H4 (cell line): ENCODE measurements around the gene ZSWIM9. TPM values are rescaled to one million over a fixed set of nuclear protein-coding genes. Genes with fewer than 3 reads are reported as not detected.
"Not testable (repeated sequence)": the region's sequence is repeated elsewhere in the genome, so short reads cannot be mapped to it uniquely, and the experiment has no call there.

Source experiments
- DNase-seq: peaks from one replicate; pipeline ENCODE4 v3.0.0-alpha.2; 2015; ENCODE audit warnings: low spot score
- total RNA-seq: library from RNA; depleted of rRNA; stranded (reverse); fragments of >200 nt; shearing (Covaris generic); gene quantifications from 2 replicates; pipeline ENCODE4 v1.2.3, GENCODE V29; 2014; rRNA removed

ZSWIM9 gene
- total RNA-seq, 1 experiment from 2014 or later, result 0.54 TPM

DNA sequence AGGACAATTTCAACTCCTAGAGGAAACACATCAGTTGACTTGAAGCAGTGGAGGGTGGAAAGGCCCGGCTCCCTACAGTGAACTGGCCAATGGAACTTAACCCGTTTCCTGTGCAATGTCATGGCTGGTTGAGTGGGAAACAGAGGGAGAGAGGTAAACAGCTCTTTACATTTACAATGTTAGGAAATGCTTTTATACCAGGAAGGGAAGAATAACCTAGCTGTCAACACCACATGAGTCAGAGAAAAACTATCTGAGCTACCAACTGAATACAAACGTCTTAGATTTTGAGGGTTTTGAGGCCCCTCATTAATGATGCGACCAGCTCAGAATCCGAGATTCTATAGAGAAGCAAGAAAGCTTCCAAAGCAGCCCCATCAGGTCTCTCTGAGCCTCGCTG lies 48.5 kb downstream of the ZSWIM9 start:
- DNase-seq, result no peak

DNA sequence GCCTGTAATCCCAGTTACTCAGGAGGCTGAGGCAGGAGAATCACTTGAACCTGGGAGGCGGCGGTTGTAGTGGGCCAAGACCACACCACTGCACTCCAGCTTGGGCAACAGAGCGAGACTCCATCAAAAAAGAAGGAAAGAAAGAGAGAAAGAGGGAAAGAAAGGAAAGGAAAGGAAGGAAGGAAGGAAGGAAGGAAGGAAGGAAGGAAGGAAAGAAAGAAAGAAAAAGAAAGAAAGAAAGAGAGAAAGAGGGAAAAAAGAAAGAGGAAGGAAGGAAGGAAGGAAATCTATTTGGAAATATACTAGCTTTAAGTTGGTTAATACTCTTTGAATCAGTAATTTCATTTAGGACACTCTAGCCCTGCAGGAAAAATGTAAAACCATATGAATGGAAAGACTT lies 50.3 kb downstream of the ZSWIM9 start:
- not testable (repeated sequence) for DNase-seq

DNA sequence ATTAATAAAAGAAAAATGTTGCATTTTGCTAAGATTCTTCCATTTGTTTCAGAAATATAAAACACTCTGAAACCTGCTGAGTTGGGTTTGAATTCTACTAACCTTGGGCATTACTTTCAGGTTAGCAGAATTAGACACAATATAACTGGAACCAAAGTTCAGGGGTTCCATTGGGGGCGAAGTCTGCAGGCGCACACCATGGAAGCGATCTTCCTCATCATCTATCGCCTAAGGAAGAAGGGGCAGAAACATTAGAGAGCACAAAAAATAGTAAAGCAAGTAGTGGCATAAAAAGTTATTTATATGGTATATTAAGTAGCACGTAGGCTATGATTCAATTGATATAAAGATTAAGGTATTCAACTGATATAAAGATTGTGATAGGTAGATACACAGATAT lies 51.1 kb downstream of the ZSWIM9 start:
- no peak for DNase-seq

DNA sequence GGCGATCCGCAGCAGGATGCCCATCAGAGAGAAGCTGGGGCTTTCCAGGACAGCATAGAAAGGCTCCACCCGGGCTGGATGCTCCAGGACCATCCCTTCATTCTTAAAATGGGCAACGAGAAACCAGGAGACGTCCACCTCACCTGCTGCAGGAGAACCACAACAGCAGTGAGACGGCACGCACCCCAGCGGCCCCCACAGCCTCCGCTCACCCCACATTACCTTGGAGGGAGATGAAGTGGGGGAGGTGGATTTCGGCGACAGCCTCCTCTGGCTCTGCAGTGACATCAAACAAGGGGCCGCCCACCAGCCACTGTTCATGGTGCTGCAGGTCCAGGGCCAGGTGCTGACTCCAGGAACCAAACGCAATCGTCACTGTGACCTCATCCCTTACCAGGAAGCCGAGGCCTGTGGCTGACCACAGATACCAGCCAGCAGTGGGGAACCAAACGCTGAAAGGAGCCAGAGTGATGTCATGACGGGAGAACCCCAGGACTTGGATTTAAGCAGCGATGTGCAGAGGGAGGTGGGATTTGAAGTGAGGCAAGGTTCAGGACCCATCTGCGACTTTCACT lies 60.2 kb downstream of the ZSWIM9 start:
- no peak for DNase-seq

DNA sequence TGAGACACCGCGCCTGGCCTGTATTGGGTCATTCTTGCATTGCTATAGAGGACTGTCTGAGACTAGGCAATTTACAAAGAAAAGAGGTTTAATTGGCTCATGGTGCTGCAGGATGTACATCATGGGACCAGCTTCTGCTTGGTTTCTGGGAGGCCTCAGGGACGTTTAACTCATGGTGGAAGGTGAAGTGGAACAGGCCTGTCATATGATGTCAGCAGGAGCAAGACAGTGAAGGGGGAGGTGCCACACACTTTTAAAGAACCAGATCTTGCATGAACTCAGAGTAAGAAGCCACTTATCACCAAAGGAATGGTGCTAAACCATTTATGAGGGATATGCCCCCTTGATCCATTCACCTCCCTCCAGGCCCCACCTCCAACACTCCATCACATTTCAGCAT lies 66.6 kb downstream of the ZSWIM9 start:
- DNase-seq, result no peak

DNA sequence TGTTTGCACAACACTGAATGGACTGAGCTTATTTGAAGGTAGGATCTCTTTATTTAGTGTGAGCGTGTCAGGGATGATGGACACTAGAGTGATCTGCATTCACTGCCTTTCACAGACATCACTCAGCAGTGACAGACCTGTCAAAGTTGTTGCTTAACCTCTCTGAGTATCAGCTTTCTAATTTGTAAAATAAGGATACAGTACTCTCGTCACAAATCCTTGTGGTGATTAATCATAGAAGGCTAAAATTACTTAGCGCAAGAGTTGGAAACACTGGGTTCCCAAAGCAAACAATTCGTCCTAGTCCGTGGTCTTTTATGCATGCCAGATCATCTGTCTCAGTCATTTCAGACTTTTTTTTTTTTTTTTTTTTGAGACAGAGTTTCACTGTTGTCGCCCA lies 68.6 kb downstream of the ZSWIM9 start:
- no peak for DNase-seq

DNA sequence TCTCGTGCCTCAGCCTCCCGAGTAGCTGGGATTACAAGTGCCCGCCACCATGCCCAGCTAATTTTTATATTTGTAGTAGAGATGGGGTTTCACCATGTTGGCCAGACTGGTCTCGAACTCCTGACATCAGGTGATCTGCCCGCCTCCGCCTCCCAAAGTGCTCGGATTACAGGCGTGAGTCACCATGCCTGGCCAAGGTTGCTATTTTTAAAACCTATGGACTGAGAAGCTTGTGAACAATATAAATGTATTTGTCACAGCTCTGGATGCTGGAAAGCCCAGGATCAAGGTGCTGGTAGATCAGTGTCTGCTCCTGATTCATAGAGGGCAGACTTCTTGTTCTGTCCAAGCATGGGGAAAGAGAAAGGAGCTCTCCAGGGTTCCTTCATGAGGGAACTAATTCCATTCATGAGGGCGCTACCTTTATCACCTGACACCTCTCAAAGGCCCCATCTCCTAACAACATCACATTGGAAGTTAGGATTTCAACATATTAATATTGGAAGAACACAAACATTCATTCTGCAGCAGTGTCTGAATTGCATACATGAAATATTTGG lies 69.2 kb downstream of the ZSWIM9 start:
- DNase-seq, result no peak

DNA sequence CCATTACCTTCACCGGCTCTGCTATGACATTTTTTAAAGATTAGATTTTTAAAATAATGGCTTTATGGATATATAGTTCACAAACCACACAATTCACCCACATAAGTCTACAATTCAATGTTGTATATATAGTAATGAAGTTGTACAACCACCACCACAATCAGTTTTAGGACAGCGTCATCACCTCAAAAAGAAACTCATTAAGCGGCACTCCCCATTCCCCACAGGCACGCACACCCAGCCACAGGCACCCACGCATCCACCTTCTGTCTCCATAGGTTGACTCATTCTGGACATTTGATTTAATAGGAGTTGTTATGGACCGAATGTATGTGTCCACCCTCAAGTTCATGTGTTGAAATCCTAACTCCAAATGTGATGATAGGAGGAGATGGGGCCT lies 71.3 kb downstream of the ZSWIM9 start:
- not testable (repeated sequence) for DNase-seq

DNA sequence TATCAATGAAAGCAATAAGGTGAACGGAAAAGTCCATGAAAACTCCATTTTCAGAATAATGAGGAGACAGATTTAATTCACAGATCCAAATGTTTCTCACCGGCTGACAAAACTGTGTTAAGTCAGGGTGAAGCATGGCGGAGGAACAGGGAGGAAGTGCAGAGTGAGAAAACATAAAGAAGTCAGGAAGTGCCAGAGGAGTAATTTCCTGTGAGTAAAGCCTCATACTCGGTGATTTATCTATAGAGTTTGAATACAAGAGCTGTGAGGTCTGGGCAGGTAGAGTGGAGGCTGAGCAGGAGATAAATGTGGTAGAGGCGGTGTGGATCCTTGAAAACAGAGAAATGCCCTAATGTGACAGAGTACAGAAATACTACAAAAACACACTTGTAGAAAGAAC lies 73.8 kb downstream of the ZSWIM9 start:
- no peak for DNase-seq

DNA sequence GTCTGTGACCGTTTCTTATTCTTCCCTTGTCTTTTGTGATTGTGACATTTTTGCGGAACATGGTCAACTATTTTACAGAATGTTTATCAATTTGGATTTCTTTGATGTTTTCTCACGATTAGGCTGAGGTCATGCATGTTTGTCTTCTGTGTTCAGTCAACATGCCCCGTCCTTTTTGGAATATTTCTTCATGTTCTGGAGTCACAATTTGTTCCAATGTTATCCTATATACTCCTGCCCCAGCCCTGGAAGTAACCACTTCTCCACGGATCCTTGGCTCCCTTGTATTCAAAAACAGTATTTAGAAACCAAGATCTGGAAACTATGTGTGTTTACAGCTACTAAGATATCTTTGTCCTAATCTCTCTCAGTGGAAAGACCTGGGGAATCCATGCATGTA lies 75.6 kb downstream of the ZSWIM9 start:
- no peak for DNase-seq

DNA sequence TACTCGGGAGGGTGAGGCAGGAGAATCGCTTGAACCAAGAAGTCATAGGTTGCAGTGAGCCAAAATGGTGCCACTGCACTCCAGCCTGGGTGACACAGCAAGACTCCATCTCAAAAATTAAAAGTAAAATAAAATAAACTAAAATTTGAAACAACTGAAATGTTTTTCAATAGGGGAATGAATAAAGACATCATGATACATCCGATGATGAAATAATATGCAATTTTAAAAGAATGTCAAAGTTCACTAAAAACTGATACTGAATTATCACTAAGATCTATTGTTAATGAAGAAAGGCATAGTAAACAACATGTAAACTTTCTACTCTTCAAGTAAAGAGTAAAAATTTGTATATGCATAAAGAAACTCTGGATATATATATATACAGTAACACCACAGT lies 76.7 kb downstream of the ZSWIM9 start:
- DNase-seq, result no peak

Other genes with a start within 250 kb of the ZSWIM9 start
- gene BSPH1, start 178.5 kb upstream of the ZSWIM9 start, total RNA-seq, result not detected in 2 replicates
- gene ELSPBP1, start 176.0 kb upstream of the ZSWIM9 start, total RNA-seq, result 0.08 and 0.68 TPM in 2 replicates
- gene CABP5, start 126.6 kb upstream of the ZSWIM9 start, total RNA-seq, result 0.47 TPM in 1 of 2 replicates, not detected in the other
- gene PLA2G4C, start 59.9 kb upstream of the ZSWIM9 start, total RNA-seq, result 2.8 and 3.0 TPM in 2 replicates
- gene LIG1, start 336 bp upstream of the ZSWIM9 start, total RNA-seq, result 58.5 and 65.5 TPM in 2 replicates
- 9.6 and 18.6 TPM in 2 replicates for gene CARD8, start 85.2 kb downstream of the ZSWIM9 start, total RNA-seq
- gene ZNF114, start 99.4 kb downstream of the ZSWIM9 start, total RNA-seq, result 0.06 TPM in 1 of 2 replicates, not detected in the other
- gene EMP3, start 154.9 kb downstream of the ZSWIM9 start, total RNA-seq, result 80.2 and 150 TPM in 2 replicates
- gene TMEM143, start 193.3 kb downstream of the ZSWIM9 start, total RNA-seq, result 3.3 and 3.6 TPM in 2 replicates
- gene SYNGR4, start 193.7 kb downstream of the ZSWIM9 start, total RNA-seq, result 0.35 TPM in 1 of 2 replicates, not detected in the other
- 127 and 219 TPM in 2 replicates for gene KDELR1, start 220.9 kb downstream of the ZSWIM9 start, total RNA-seq
- not detected in 2 replicates for gene GRIN2D, start 223.0 kb downstream of the ZSWIM9 start, total RNA-seq